ENCODE data around the gene NKIRAS1. TPM values are rescaled to one million over a fixed set of nuclear protein-coding genes. Genes with fewer than 3 reads are reported as not detected.

Gene NKIRAS1
- total RNA-seq, 1 experiment from 2014 or later, result 12.0 TPM

- intact Hi-C loops (cut with micrococcal nuclease), result no loop called here
- H3K36me3 ChIP-seq (ENCODE audit: control insufficient read depth in 1 of 2, insufficient read depth in 2 of 2, low read length in 2 of 2), result no peaks in the 10 kb centered on the region
- H3K27ac ChIP-seq (ENCODE audit: low read depth, low read length), result no peak overlapping the region
- no peaks in the 10 kb centered on the region for H3K4me1 ChIP-seq (ENCODE audit: control insufficient read depth in 1 of 2, insufficient read depth in 2 of 2, low read length in 2 of 2)
- no peak overlapping the region for H3K4me3 ChIP-seq (replicated peaks in 1 of 2; ENCODE audit: low read depth in 1 of 2, low read length in 2 of 2)
- DNase-seq (ENCODE audit: low read depth, low spot score) (no peak), ATAC-seq (no peak)
- no peaks in the 10 kb centered on the region for H4K20me1 ChIP-seq (ENCODE audit: insufficient read depth)
- ChIA-PET POLR2A (interaction anchor here (1.6 kb wide), 1 partner anchor 58 kb away, joined by 5 read pairs; the partner anchor contains the start of genes NKIRAS1 and RPL15), CTCF (interaction anchor here (1.3 to 1.7 kb wide), 2 partner anchors 25 to 29 kb away, joined by 4 to 5 read pairs; no protein-coding TSS in a partner anchor), RAD21 (ENCODE audit: low non-redundant PET in 1 of 2, low total read pairs in 2 of 2, uncharacterized antibody in 2 of 2, unreplicated experiment in 2 of 2) (no interaction called here)
- H3K27me3 ChIP-seq (ENCODE audit: insufficient read depth, low read length), result no peaks in the 10 kb centered on the region
- no peak overlapping the region for H3K9ac ChIP-seq (ENCODE audit: low read length)
- peaks cover 32% of the 10 kb centered on the region for H3K79me2 ChIP-seq (ENCODE audit: insufficient read depth, low read length)
- TF ChIP-seq RAD21 (IDR thresholded peaks at IDR 0.05; ENCODE audit: low read depth) (no peak), CEBPB (IDR thresholded peaks at IDR 0.05; ENCODE audit: low read depth) (no peak), CTCF (IDR thresholded peaks at IDR 0.05 in 2 of 3, conservative IDR thresholded peaks at IDR 0.05 in 1 of 3; ENCODE audit: borderline replicate concordance in 1 of 3, insufficient read depth in 1 of 3, low read depth in 2 of 3, low read length in 2 of 3) (no peak), ELF1 (IDR thresholded peaks at IDR 0.05; ENCODE audit: borderline replicate concordance, low read depth) (no peak)
- no peaks in the 10 kb centered on the region for H3K9me3 ChIP-seq (ENCODE audit: control insufficient read depth in 1 of 2, insufficient read depth in 1 of 2, low read depth in 1 of 2, low read length in 2 of 2)
- H3K9me2 ChIP-seq (ENCODE audit: insufficient read depth), result no peaks in the 10 kb centered on the region
- H2AFZ ChIP-seq (ENCODE audit: low read depth, low read length, poor library complexity, severe bottlenecking), result no peak overlapping the region
- H3K4me2 ChIP-seq (ENCODE audit: low read length), result no peak overlapping the region
- BruUV-seq (replicated peaks), result no TSS peak
Measured at GRCh38 chr3:23859012-23859743, 57.6 kb downstream of the NKIRAS1 start.

- RAD21 ChIA-PET (ENCODE audit: low non-redundant PET in 1 of 2, low total read pairs in 2 of 2, uncharacterized antibody in 2 of 2, unreplicated experiment in 2 of 2), result no interaction called here
- H3K79me2 ChIP-seq (ENCODE audit: insufficient read depth, low read length), result peaks cover 52% of the 10 kb centered on the region
- no peaks in the 10 kb centered on the region; the same call in 1 of the 2 replicates for H4K20me1 ChIP-seq (ENCODE audit: insufficient read depth)
- ATAC-seq (no peak), DNase-seq (ENCODE audit: low read depth, low spot score) (no peak)
- no peak overlapping the region for H3K27ac ChIP-seq (ENCODE audit: low read depth, low read length)
- peaks cover 0 to 4% of the 10 kb centered on the region in 2 experiments; a peak in 1 of 4 replicates for H3K9me3 ChIP-seq (ENCODE audit: control insufficient read depth in 1 of 2, insufficient read depth in 1 of 2, low read depth in 1 of 2, low read length in 2 of 2)
- no peaks in the 10 kb centered on the region for H3K27me3 ChIP-seq (ENCODE audit: insufficient read depth, low read length)
- CTCF ChIA-PET, result no interaction called here
- no peaks in the 10 kb centered on the region for H3K4me1 ChIP-seq (ENCODE audit: control insufficient read depth in 1 of 2, insufficient read depth in 2 of 2, low read length in 2 of 2)
- no peaks in the 10 kb centered on the region for H3K36me3 ChIP-seq (ENCODE audit: control insufficient read depth in 1 of 2, insufficient read depth in 2 of 2, low read length in 2 of 2)
- H3K4me2 ChIP-seq (ENCODE audit: low read length), result no peak overlapping the region
- POLR2A ChIA-PET, result no interaction called here
- intact Hi-C loops (cut with micrococcal nuclease), result no loop called here
- TF ChIP-seq SIN3A (IDR thresholded peaks at IDR 0.05; ENCODE audit: low read depth) (no peak), ZNF274 (IDR thresholded peaks at IDR 0.05; ENCODE audit: low read depth, low read length) (no peak), POLR2AphosphoS5 (IDR thresholded peaks at IDR 0.05; ENCODE audit: low read depth, low read length) (no peak), MAX (IDR thresholded peaks at IDR 0.05) (no peak), EGR1 (IDR thresholded peaks at IDR 0.05; ENCODE audit: low read depth) (no peak), CBX3 (IDR thresholded peaks at IDR 0.05; ENCODE audit: low read depth) (no peak), CTCF (IDR thresholded peaks at IDR 0.05 in 2 of 3, conservative IDR thresholded peaks at IDR 0.05 in 1 of 3; ENCODE audit: borderline replicate concordance in 1 of 3, insufficient read depth in 1 of 3, low read depth in 2 of 3, low read length in 2 of 3) (no peak)
- H3K4me3 ChIP-seq (replicated peaks in 1 of 2; ENCODE audit: low read depth in 1 of 2, low read length in 2 of 2), result no peak overlapping the region
- no peak overlapping the region for H2AFZ ChIP-seq (ENCODE audit: low read depth, low read length, poor library complexity, severe bottlenecking)
- BruUV-seq (replicated peaks), result no TSS peak
- H3K9me2 ChIP-seq (ENCODE audit: insufficient read depth), result no peaks in the 10 kb centered on the region
- no peak overlapping the region for H3K9ac ChIP-seq (ENCODE audit: low read length)
Measured at GRCh38 chr3:23856286-23856685, 60.5 kb downstream of the NKIRAS1 start.

Measured in HCT116 (cell line).